CD4-positive, alpha-beta T cell (primary cell): ENCODE data around the gene TXNIP. TPM values are rescaled to one million over a fixed set of nuclear protein-coding genes. Genes with fewer than 3 reads are reported as not detected.

Experiments used
- ATAC-seq: fragments of 200-7000 bp; cut with Tn5 transposase; one replicate; pipeline ENCODE4 v1.10.0; 2022; ENCODE audit warnings: mild to moderate bottlenecking; ENCODE audit not compliant: poor library complexity
- CTCF ChIA-PET: fragments of 350-600 bp; sonication (Branson Sonifier 250); formaldehyde crosslinking; loops from one replicate; lab custom pipeline; 2021; ENCODE audit warnings: antibody characterized with exemption, inconsistent platforms; lab: Charles Lee
- POLR2A ChIA-PET: fragments of 350-600 bp; sonication (Branson Sonifier 250); formaldehyde crosslinking; loops from one replicate; lab custom pipeline; 2021; ENCODE audit warnings: antibody characterized with exemption, inconsistent platforms; lab: Charles Lee
- DNase-seq, 14 experiments: peaks; one replicate each; pipeline ENCODE4 v3.0.0-alpha.2; 2013 to 2020; ENCODE audit warnings: mixed read lengths in 2 of 14
- H3K27ac ChIP-seq, 2 donors: one replicate each; pipeline versions ENCODE4 v1.5.1 to v1.7.0; 2013; ENCODE audit warnings: low read length in 2 of 2, low read depth in 1 of 2, mild to moderate bottlenecking in 1 of 2
- H3K27me3 ChIP-seq, 2 experiments: 1 replicate in 1 of 2; 2 replicates in 1 of 2; pipeline versions ENCODE4 v1.6.1 to v1.7.0; 2013; ENCODE audit warnings: low read length in 2 of 2, control low read depth in 1 of 2, mild to moderate bottlenecking in 1 of 2, moderate library complexity in 1 of 2; ENCODE audit not compliant: insufficient read depth in 2 of 2, control insufficient read depth in 1 of 2
- H3K36me3 ChIP-seq: one replicate; pipeline ENCODE4 v1.6.1; 2013; ENCODE audit warnings: low read length, control low read depth; ENCODE audit not compliant: insufficient read depth
- H3K4me1 ChIP-seq: one replicate; pipeline ENCODE4 v1.6.1; 2013; ENCODE audit warnings: low read length, control low read depth; ENCODE audit not compliant: insufficient read depth
- H3K4me3 ChIP-seq: one replicate; pipeline ENCODE4 v1.5.1; 2013; ENCODE audit warnings: mild to moderate bottlenecking, low read length, moderate library complexity
- H3K9me3 ChIP-seq, 2 experiments: 1 replicate in 1 of 2; 2 replicates in 1 of 2; pipeline versions ENCODE4 v1.6.1 to v1.7.0; 2013; ENCODE audit warnings: low read length in 2 of 2, mild to moderate bottlenecking in 2 of 2, control low read depth in 1 of 2, moderate library complexity in 1 of 2; ENCODE audit not compliant: control insufficient read depth in 1 of 2, insufficient read depth in 1 of 2
- H3K27ac Mint-ChIP-seq: one replicate; pipeline ENCODE4 v1.8.0; 2020; ENCODE audit warnings: mixed read lengths
- H3K27me3 Mint-ChIP-seq: one replicate; pipeline ENCODE4 v1.8.0; 2021; ENCODE audit warnings: mixed read lengths
- H3K36me3 Mint-ChIP-seq: one replicate; pipeline ENCODE4 v1.8.0; 2021; ENCODE audit warnings: low read depth, mixed read lengths
- H3K4me1 Mint-ChIP-seq: one replicate; pipeline ENCODE4 v1.8.0; 2021; ENCODE audit warnings: low read depth, mixed read lengths
- H3K4me3 Mint-ChIP-seq: one replicate; pipeline ENCODE4 v1.8.0; 2020; ENCODE audit warnings: mild to moderate bottlenecking, mixed read lengths
- H3K9me3 Mint-ChIP-seq: one replicate; pipeline ENCODE4 v1.8.0; 2020; ENCODE audit warnings: mixed read lengths
- intact Hi-C, 2 experiments: fragments of 100-400 bp; cut with DNase I in 1 of 2; cut with micrococcal nuclease in 1 of 2; formaldehyde crosslinking; loops; one replicate each; pipeline versions ENCODE4 v1.15.1 to v1.9.0; 2023 to 2025; cut with DNase I, micrococcal nuclease
- total RNA-seq, 174 experiments: library from RNA in 2 of 174; stranded (reverse) in 2 of 174; gene quantifications; one replicate each; pipeline ENCODE4 v1.2.3 and lab custom pipeline; 2021 to 2026
- TF ChIP-seq, protein P1 (sequence below): fragments of 200-600 bp; IDR thresholded peaks from one replicate; pipeline ENCODE4 v1.8.0; 2022; ENCODE audit warnings: antibody characterized with exemption, mild to moderate bottlenecking

The TXNIP gene
- total RNA-seq, 2 experiments from 2014 or later = 1,317 to 1,358 TPM

DNA sequence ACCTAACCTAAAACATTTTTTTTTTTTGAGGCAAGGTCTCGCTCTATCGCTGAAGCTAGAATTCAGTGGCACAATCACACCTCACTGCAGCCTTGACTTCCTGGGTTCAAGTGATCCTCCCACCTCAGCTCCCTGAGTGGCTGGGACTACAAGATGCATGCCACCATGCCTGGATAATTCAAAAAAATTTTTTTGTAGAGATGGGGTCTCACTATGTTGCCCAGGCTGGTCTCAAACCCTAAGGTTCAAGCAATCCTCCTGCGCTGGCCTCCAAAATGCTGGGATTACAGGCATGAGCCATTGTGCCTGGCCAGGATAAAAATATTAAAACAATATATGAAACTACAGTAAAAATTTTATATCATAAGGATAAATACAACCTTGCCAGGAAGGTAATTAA is 43.5 kb downstream of the TXNIP start:
- H3K36me3 ChIP-seq = peaks cover 31% of the 10 kb centered on the region
- no peak overlapping the region for H3K4me3 ChIP-seq
- no peaks in the 10 kb centered on the region for H3K9me3 ChIP-seq
- Mint-ChIP-seq H3K27ac (peak overlapping the region; percentile 22), H3K36me3 (peaks cover 52% of the 10 kb centered on the region), H3K4me1 (peaks cover 73% of the 10 kb centered on the region), H3K9me3 (no peaks in the 10 kb centered on the region), H3K27me3 (no peaks in the 10 kb centered on the region), H3K4me3 (no peak overlapping the region)
- no peak overlapping the region for H3K27ac ChIP-seq
- intact Hi-C loops = no loop called here
- TF ChIP-seq, protein P1, sequence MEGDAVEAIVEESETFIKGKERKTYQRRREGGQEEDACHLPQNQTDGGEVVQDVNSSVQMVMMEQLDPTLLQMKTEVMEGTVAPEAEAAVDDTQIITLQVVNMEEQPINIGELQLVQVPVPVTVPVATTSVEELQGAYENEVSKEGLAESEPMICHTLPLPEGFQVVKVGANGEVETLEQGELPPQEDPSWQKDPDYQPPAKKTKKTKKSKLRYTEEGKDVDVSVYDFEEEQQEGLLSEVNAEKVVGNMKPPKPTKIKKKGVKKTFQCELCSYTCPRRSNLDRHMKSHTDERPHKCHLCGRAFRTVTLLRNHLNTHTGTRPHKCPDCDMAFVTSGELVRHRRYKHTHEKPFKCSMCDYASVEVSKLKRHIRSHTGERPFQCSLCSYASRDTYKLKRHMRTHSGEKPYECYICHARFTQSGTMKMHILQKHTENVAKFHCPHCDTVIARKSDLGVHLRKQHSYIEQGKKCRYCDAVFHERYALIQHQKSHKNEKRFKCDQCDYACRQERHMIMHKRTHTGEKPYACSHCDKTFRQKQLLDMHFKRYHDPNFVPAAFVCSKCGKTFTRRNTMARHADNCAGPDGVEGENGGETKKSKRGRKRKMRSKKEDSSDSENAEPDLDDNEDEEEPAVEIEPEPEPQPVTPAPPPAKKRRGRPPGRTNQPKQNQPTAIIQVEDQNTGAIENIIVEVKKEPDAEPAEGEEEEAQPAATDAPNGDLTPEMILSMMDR = no peak
- ChIA-PET CTCF (interaction anchor here (1.6 kb wide), 1 partner anchor 107 kb away, joined by 4 read pairs; the partner anchor contains the start of gene NUDT17), POLR2A (interaction anchor here (8.8 kb wide), 1 partner anchor 25 kb away, joined by 213 read pairs; the partner anchor contains the start of gene RBM8A)
- peaks cover 41% of the 10 kb centered on the region for H3K4me1 ChIP-seq
- no peak for ATAC-seq
- no peak for DNase-seq
- no peaks in the 10 kb centered on the region for H3K27me3 ChIP-seq

DNA sequence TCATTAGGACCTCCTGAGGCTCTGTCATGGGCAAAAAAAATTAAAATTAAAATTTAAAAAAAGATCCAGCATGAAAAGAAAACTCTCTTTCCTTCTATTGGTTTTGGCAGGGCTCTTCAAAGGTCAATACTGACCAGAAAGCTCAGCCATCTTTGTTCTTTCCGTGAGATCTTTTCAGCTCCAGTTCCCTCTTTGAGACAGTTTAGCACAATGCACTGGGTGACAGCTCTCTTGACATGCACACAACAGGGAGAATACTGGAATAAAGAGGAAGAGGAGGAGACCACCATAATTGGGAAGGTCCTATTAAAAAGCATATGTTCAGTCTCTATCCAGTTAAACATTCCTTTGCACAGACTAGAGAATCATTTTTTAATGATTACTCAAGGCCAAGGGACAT is 44.9 kb downstream of the TXNIP start:
- no peak for ATAC-seq
- H3K9me3 Mint-ChIP-seq = no peaks in the 10 kb centered on the region
- intact Hi-C loops = no loop called here
- no peak overlapping the region for H3K4me3 ChIP-seq
- H3K4me1 ChIP-seq = peaks cover 37% of the 10 kb centered on the region
- H3K27ac Mint-ChIP-seq = peak overlapping the region; percentile 56
- H3K27me3 Mint-ChIP-seq = no peaks in the 10 kb centered on the region
- POLR2A ChIA-PET = no interaction called here
- DNase-seq = no peak
- no peaks in the 10 kb centered on the region for H3K9me3 ChIP-seq
- H3K27me3 ChIP-seq = no peaks in the 10 kb centered on the region
- no peak overlapping the region for H3K4me3 Mint-ChIP-seq
- CTCF ChIA-PET = no interaction called here
- H3K36me3 Mint-ChIP-seq = peaks cover 57% of the 10 kb centered on the region
- peaks cover 40% of the 10 kb centered on the region for H3K36me3 ChIP-seq
- H3K4me1 Mint-ChIP-seq = peaks cover 72% of the 10 kb centered on the region
- H3K27ac ChIP-seq = no peak overlapping the region
- TF ChIP-seq, protein P1 = no peak

DNA sequence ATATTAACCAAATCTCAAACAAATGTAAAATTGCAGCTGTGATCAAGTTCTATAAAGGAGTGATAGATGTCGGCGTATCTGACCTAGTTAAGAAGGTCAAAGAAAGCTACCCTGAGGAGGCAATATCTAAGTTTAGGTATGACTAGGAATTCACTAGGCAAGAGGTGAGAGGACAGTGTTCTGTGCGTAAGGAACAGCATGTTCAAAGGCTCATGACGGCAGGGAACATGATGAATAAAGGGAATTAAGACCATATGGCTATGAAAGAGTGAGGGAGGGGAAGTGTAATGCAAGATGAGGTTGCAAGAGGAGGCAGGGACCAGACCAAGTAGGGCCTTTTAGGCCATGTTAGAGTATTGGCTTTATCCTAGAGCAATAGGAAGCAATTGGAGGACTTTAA is 47.2 kb downstream of the TXNIP start:
- Histone ChIP-seq H3K4me3 (no peak overlapping the region), H3K4me1 (peaks cover 21% of the 10 kb centered on the region), H3K36me3 (peaks cover 51% of the 10 kb centered on the region), H3K27ac (no peak overlapping the region), H3K9me3 (no peaks in the 10 kb centered on the region), H3K27me3 (no peaks in the 10 kb centered on the region)
- TF ChIP-seq, protein P1 = no peak
- H3K4me1 Mint-ChIP-seq = peaks cover 49% of the 10 kb centered on the region
- peak overlapping the region; percentile 34 for H3K27ac Mint-ChIP-seq
- no peaks in the 10 kb centered on the region for H3K27me3 Mint-ChIP-seq
- no peak for ATAC-seq
- intact Hi-C loops = no loop called here
- CTCF ChIA-PET = interaction anchor here (0.7 to 1.5 kb wide), 3 partner anchors 11 to 22 kb away, joined by 4 read pairs; partner anchors contain the start of genes ANKRD34A and RBM8A
- H3K4me3 Mint-ChIP-seq = no peak overlapping the region
- POLR2A ChIA-PET = interaction anchor here (1.0 to 2.1 kb wide), 3 partner anchors 9 to 31 kb away, joined by 5 to 11 read pairs (median 9); partner anchors contain the start of genes LIX1L, PEX11B and RBM8A
- no peaks in the 10 kb centered on the region for H3K9me3 Mint-ChIP-seq
- peaks cover 66% of the 10 kb centered on the region for H3K36me3 Mint-ChIP-seq
- no peak for DNase-seq
